ENCODE results near the gene LENEP. TPM values are rescaled to one million over a fixed set of nuclear protein-coding genes. Genes with fewer than 3 reads are reported as not detected.

The LENEP gene
- total RNA-seq, 2 donors from 2014 or later = 0.77 to 0.97 TPM

DNA sequence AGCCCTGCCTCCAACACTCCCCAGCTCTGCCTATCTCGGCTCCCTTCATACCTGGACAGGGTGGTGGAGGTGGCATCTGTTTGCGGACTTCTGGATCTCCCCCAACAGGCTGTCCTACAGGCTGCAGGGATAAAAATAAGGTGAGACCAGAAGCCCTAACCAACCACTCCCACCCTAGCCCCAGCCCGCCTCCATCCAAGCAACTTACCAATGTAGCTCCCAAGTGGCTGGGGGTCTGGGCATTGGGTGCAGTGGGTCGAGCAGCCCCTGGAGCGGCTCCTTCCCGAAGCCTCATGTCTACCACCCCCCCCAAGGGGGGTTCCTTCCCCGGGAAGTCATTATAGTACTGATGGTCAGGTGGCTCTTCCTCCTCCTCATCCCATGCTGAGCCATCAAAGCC, 27.3 kb upstream of the LENEP start:
- Mint-ChIP-seq H3K4me1 (peaks cover 19% of the 10 kb centered on the region), H3K4me3 (no peak overlapping the region), H3K36me3 (ENCODE audit: low read depth) (peaks cover 83% of the 10 kb centered on the region), H3K9me3 (no peaks in the 10 kb centered on the region), H3K27ac (no peak overlapping the region), H3K27me3 (no peaks in the 10 kb centered on the region)
- ATAC-seq (replicated peaks) = no peak

DNA sequence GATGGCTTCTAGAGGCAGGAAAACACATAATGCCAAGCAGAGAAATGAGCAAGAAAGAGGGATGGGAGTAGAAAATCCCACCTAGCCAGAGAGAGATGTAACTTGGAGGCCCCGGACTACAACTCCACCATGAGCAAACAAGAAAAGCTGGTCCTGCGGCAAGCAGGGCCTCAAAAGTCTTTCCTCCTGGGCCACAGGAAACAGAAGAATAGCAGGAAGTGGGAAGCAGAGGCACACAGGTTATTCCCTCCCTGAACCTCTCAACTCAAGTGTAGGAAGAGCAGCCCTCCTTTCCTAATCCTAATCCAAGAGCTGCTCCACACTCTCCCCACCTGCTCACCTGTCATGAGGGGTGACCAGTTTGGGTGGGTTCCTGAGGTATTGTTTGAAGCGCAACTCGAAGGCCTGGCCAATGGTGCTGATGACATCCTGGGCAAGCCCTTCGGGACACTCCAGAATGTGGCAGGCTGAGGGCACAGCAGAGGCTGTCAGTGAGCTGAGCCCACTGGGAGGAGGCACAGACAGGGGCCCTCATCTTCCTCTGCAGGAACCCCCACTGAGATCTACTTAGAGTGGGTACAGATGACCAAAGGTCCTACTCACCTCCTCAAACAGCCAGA, 25.9 kb upstream of the LENEP start:
- Mint-ChIP-seq H3K4me3 (no peak overlapping the region), H3K36me3 (ENCODE audit: low read depth) (peaks cover 84% of the 10 kb centered on the region), H3K27me3 (no peaks in the 10 kb centered on the region), H3K4me1 (peaks cover 29% of the 10 kb centered on the region), H3K9me3 (no peaks in the 10 kb centered on the region), H3K27ac (peak overlapping the region; percentile 30)
- no peak for ATAC-seq (replicated peaks)

DNA sequence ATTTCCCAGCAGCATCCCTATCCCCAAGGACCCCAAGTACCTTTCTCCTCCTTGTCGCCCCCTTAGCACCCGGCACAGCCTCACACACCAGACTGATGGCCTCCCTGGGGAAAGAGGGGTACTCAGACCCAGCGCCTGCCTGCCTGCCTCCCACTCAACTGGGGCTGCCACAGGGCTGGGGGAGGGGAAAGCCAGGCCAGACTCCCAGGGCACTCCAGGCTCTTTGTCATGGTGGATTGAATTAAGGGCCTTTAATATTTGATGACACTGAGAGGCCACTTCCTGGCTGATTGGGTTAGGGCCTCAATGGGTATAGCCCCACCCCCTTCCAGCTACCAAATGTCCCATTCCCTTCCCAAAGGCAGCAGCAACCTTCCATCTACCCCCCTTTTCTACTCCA, 24.7 kb upstream of the LENEP start:
- peaks cover 29% of the 10 kb centered on the region for H3K4me1 Mint-ChIP-seq
- H3K9me3 Mint-ChIP-seq = no peaks in the 10 kb centered on the region
- ATAC-seq (replicated peaks) = no peak
- H3K27ac Mint-ChIP-seq = peak overlapping the region; percentile 94
- H3K4me3 Mint-ChIP-seq = peak overlapping the region; percentile 27
- no peaks in the 10 kb centered on the region for H3K27me3 Mint-ChIP-seq
- peaks cover 77% of the 10 kb centered on the region for H3K36me3 Mint-ChIP-seq (ENCODE audit: low read depth)

DNA sequence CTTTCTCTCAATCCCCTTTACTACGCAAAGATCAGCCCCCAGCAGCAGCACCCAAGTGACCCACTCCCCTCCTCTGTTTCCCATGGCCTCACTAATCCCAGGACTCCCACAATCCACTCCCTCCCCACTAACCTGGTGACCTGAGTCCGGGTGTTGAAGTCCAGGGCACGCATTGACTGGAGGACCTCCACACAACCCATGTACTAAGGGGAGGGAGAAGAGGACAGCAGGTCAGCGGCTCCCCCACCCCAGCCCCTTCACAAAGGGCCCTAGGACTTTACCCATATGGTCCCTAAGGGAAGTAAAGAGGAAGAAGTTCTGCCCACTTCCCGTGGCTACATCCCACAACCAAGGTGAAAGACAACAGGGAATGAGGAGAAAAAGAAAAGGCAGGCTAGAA, 24.1 kb upstream of the LENEP start:
- no peak for ATAC-seq (replicated peaks)
- peaks cover 26% of the 10 kb centered on the region for H3K4me1 Mint-ChIP-seq
- peak overlapping the region; percentile 94 for H3K27ac Mint-ChIP-seq
- H3K27me3 Mint-ChIP-seq = no peaks in the 10 kb centered on the region
- peak overlapping the region; percentile 27 for H3K4me3 Mint-ChIP-seq
- peaks cover 72% of the 10 kb centered on the region for H3K36me3 Mint-ChIP-seq (ENCODE audit: low read depth)
- H3K9me3 Mint-ChIP-seq = no peaks in the 10 kb centered on the region

DNA sequence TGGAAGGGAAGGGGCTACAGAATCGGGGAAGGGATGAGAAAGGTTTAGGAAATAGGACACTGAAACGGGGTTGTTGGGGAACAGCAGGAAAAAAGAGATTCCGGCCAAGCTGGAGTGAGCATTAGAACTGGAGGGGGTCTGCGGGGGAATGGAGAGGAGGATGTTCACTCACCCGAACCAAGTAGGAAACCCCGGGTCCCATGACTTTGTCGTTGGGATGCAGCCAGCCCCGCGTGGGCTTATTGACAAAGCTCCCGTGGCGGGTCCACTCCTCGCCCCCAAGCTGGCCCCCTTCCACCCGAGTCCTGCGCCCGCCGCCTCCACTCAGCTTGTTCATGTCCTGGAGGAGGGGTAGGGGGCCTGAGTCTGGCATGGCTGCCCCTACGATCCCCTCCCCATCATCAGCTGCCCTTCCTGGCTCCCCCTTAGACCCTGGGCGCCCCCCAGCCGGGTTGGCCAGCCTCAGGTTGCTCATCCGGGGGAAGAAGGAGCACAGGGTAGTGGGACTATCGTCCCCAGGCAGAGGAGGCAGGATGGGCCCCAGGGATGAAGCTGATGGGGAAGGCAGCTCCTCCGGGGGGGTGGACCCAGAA, 23.4 kb upstream of the LENEP start:
- Mint-ChIP-seq H3K4me1 (peaks cover 26% of the 10 kb centered on the region), H3K9me3 (no peaks in the 10 kb centered on the region), H3K27me3 (no peaks in the 10 kb centered on the region), H3K27ac (peak overlapping the region; percentile 94), H3K4me3 (peak overlapping the region; percentile 27), H3K36me3 (ENCODE audit: low read depth) (peaks cover 65% of the 10 kb centered on the region)
- ATAC-seq (replicated peaks) = no peak

DNA sequence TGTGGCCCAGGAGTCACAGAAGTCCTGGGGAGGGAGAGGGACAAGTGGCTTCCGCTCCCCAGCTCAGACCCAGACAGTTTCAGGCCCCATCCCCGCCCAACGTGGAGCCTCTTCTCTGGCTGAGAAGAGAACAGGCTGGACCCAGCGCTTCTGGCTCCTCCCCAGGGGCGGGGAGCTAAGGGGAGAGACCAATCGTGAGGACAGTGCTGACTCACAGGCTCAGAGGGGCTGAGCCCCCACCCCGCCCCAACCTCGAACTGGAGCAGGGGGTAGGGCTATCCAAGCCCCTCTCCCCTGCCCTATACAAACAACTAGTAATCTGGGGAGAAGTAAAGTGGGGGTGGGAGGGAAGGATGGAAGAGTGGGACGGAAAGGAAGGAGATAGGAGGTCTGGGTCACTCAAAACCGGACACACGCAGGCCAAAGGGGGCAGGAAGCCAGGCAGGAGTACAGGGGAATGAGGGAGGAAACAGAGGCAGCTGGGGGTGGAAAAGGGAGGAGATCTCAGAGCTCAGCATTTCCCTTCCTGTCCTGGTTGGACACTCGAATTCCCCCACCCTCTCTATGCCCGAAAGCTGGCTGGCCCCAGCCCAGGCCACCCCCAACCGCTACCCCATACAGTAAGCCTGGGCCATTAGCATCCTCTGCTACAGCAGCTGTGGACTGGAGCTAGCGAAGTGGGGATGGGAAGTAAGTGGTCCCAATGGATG, 22.6 kb upstream of the LENEP start, which contains the start of gene SHC1:
Gene SHC1, minus strand, starts transcription at position 117 of the 710 bp plus-strand sequence. CDS start 221 bp downstream, outside the sequence.
- Mint-ChIP-seq H3K4me3 (peak within 1 kb of the TSS; percentile 27), H3K4me1 (peaks cover 26% of the 10 kb centered on the region), H3K9me3 (no peaks in the 10 kb centered on the region), H3K27me3 (no peaks in the 10 kb centered on the region), H3K36me3 (ENCODE audit: low read depth) (peaks cover 56% of the 10 kb centered on the region), H3K27ac (peak within 1 kb of the TSS; percentile 94)
- ATAC-seq (replicated peaks) = no peak

DNA sequence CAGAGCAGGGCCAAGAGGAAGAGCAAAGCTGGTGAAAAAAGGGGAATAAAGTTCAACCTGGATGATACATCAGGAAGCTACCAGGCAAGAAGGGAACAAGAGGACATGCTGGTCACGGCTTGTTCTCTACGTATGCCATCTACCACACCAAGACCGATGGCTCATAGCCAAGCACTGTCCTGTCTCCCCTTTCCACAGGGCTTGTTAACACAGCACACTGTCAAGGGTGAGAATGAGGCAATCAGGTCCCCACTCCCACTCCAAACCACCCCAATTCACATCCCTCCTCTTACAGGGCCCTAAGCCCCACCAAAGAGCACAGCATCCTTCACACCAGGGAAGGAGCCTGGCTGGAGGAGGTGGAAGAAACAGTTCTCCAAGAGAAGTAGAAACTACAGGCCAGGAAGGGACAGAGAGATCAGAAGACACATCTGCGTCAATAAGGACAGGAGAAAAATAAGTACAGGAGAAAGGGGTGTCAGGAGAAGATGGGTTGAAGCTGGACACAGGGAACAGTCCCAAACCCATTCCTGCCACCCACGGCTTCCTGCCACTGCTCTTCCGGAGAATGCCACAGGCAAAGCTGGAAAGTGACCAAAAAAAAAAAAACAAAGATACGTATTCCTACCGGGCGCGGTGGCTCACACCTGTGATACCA, 21.9 kb upstream of the LENEP start:
- H3K4me3 Mint-ChIP-seq = no peak overlapping the region
- no peaks in the 10 kb centered on the region for H3K27me3 Mint-ChIP-seq

DNA sequence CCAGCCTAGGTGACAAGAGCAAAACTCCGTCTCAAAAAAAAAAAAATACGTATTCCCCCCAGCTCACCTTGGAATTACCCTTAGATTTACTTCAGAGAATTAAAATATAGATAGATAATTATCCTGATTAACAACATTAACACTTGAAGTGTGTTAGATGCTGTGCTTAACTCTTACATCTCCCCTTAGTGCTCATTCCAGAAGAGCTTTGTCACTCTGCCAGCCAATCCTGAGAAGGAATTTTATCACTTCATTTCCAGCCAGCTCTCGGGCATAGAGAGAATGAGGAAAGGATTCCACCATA, 21.2 kb upstream of the LENEP start:
- Mint-ChIP-seq H3K4me1 (peaks cover 31% of the 10 kb centered on the region), H3K9me3 (no peaks in the 10 kb centered on the region), H3K27me3 (no peaks in the 10 kb centered on the region), H3K36me3 (ENCODE audit: low read depth) (peaks cover 52% of the 10 kb centered on the region), H3K4me3 (no peak overlapping the region), H3K27ac (no peak overlapping the region)
- ATAC-seq (replicated peaks) = no peak

More for the DNA sequence above, 21.9 kb upstream of the LENEP start:
- Mint-ChIP-seq H3K36me3 (ENCODE audit: low read depth) (peaks cover 52% of the 10 kb centered on the region), H3K4me1 (peaks cover 27% of the 10 kb centered on the region), H3K27ac (peak overlapping the region; percentile 94), H3K9me3 (no peaks in the 10 kb centered on the region)
- ATAC-seq (replicated peaks) = no peak

DNA sequence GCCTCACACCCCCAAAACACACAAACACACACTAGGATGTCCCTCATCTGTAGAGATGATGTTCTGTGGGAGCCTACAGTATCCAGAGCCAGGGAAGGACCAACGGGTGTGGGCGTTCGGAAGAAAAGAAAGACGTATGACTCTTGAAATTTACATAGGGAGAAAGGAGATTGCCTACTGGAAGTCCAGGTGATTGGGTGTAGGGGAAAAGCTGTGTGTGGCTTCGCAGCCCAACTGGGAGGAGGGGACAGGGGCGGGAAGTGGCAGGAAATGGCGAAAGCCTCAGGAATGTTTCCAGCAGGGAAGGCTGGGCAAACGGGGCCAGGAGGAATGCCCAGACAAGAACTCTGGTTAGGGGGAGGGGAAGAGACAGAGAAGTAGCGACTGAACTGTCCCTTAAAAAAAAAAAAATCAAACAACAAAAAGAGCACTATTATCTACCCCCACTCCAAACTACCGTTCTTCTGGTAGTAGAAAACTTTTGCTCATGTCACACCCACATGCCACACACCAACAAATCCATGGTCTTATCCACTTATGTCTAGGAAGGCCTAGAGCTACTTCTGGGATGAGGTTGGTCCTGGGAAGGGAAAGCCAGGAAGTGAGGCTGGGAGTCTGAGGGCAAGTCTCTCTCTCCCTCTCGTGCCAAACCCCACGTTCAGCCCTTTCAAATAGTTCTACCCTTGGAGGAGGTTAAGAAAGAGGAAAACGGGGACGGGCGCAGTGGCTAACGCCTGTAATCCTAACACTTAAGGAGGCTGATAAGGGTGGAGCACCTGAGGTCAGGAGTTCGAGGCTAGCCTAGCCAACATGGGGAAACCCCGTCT, 20.7 kb upstream of the LENEP start:
- Mint-ChIP-seq H3K27me3 (no peaks in the 10 kb centered on the region), H3K36me3 (ENCODE audit: low read depth) (peaks cover 52% of the 10 kb centered on the region), H3K4me1 (peaks cover 31% of the 10 kb centered on the region), H3K9me3 (no peaks in the 10 kb centered on the region), H3K27ac (no peak overlapping the region), H3K4me3 (no peak overlapping the region)
- ATAC-seq (replicated peaks) = no peak

DNA sequence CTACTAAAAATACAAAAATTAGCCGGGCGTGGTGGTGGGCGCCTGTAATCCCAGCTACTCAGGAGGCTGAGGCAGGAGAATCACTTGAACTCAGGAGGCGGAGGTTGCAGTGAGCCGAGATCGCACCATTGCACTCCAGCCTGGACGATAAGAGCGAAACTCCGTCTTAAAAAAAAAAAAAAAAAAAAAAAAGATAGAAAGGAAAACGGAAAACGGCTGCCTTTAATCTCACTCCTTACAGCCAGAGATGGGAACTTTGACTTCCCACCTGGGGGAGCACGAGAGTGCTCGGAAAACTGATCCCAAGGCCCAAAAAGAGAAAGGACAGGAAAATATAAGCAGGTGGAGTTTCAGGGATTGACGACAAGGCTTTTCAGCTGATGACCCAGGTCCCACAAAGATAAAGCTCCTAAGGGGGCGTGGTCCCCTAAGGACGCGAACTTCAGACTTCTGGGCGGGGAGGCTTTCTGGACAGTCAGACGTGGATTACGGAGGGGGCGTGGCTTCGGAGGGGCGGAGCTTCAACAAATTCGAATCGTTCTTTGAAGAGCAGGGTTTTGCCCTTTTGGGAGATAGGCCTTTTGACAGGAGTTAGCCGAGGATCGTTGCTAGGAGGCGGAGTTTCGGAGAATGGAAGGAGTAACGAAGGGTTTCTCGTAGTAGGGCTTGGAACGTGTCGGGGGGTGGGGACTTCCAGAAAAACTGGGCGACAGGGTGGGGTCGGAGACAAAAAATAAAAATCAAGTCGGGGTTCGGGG, 19.9 kb upstream of the LENEP start:
- Mint-ChIP-seq H3K27me3 (no peaks in the 10 kb centered on the region), H3K9me3 (no peaks in the 10 kb centered on the region), H3K4me3 (no peak overlapping the region), H3K36me3 (ENCODE audit: low read depth) (peaks cover 52% of the 10 kb centered on the region), H3K27ac (no peak overlapping the region), H3K4me1 (peaks cover 31% of the 10 kb centered on the region)
- peak; percentile 42 for ATAC-seq (replicated peaks)

DNA sequence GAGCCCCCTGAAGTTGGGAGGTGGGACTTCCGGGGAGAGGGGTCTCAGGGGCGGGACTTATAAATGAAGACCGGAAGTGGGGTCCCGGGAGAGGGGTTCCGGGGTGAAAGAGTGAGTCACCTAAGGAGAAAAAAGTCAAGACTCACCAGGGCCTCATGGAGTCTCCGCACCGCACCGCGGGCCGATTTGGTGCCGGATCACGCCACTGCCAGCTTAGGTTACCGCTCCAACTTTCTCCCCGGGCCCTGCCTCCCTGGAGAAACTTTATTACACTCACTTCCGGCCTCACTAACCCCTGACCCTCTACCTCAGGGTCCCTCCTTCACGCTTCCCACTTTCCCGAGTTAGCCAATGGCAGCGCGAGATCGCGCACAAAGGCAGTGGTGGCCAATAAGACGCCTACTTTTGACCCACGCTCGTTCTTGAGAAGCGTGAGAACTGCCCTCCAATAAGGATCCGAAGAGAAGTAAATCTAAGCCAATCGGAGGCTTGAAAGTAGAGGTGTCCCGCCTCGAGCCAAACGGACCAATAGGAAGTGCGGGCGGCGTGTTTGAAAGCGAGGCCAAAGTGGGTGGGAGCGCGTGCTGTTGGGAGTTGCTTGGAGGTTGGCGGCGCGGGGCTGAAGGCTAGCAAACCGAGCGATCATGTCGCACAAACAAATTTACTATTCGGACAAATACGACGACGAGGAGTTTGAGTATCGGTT, 19.1 kb upstream of the LENEP start, which contains the start of gene CKS1B:
Gene CKS1B, plus strand, starts transcription at position 580 of the 706 bp plus-strand sequence. Its CDS starts 65 bp downstream, at position 645.
- H3K36me3 Mint-ChIP-seq (ENCODE audit: low read depth) = peaks cover 52% of the 10 kb centered on the region
- ATAC-seq (replicated peaks) = peak; percentile 86
- H3K9me3 Mint-ChIP-seq = no peaks in the 10 kb centered on the region
- peaks cover 28% of the 10 kb centered on the region for H3K4me1 Mint-ChIP-seq
- H3K27ac Mint-ChIP-seq = no peak within 1 kb of the TSS
- H3K27me3 Mint-ChIP-seq = no peaks in the 10 kb centered on the region
- no peak within 1 kb of the TSS for H3K4me3 Mint-ChIP-seq

DNA sequence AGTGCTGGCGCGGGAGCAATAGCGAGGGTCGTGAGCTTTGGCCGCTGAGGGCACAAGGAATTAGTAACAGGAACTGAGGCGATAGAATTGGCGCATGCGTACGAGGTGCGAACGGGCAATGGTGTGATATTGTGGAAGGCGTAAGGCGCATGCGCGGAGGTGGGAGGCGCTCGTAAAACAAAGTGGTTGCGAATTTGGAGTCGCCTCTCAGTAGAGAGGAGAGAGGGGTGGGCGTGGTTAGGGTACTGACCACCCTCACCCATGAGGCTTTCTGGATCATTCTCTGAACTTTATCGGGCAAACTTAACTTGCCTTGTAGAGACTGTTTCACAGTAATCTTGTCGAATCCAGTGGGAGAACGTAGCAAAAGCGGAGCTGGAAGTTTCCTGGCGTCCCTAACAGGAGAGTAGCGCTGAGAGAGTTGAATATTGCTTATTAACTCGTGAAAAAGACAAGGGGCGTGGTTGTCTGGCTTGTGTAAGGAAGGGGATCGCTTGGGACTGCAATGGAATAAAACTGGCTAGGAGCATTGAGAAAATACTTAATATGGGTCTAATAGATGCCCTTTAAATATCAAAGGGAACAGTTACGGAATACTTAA, 18.5 kb upstream of the LENEP start:
- Mint-ChIP-seq H3K36me3 (ENCODE audit: low read depth) (peaks cover 52% of the 10 kb centered on the region), H3K9me3 (no peaks in the 10 kb centered on the region), H3K27me3 (no peaks in the 10 kb centered on the region), H3K27ac (no peak overlapping the region), H3K4me3 (no peak overlapping the region), H3K4me1 (peaks cover 27% of the 10 kb centered on the region)
- ATAC-seq (replicated peaks) = peak; percentile 60

Data from activated T-helper 17 cell treated with anti-CD3 and anti-CD28 coated beads, Interleukin-2, amount 50 U/mL, for 72 hours (primary cell).